D721Med (cell line): ENCODE measurements around the gene RPL22.
"Not testable (repeated sequence)": the region's sequence is repeated elsewhere in the genome, so short reads cannot be mapped to it uniquely, and the experiment has no call there.

ENCODE experiments used
- DNase-seq: peaks from one replicate; pipeline ENCODE4 v3.0.0; 2011; ENCODE audit warnings: low spot score; ENCODE audit not compliant: insufficient read length
- FAIRE-seq: peaks from 2 replicates; lab custom pipeline; 2011; peaks lifted over from hg19 to GRCh38; lab: Jason Lieb, UNC
- TF ChIP-seq, protein P1 (sequence below): IDR thresholded peaks from 2 replicates; pipeline ENCODE4 v1.5.1; 2012; ENCODE audit warnings: mild to moderate bottlenecking, control low read depth; ENCODE audit not compliant: insufficient read depth; ENCODE audit errors: missing control alignments

The RPL22 gene

DNA sequence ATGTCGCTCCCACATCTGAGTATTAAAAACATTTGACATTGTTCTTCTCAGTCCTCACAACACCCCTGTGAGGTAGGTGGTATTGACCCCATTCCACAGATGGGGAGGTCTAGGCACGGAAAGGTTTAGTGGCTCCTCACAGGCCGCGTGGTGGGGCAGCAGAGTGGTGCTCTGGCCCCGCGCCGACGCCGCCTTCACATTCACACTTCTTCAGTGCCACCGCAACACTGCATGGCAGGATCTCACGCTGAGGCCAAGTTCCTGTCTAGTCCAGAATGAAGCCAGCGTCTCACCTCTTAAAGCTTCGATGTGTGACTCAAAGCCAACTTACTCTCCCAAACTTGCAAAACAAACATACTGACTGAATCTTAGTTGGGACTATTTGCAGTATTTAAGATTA lies 24.2 kb upstream of the RPL22 start:
- FAIRE-seq (no peak), DNase-seq (no peak)
- TF ChIP-seq, protein P1, sequence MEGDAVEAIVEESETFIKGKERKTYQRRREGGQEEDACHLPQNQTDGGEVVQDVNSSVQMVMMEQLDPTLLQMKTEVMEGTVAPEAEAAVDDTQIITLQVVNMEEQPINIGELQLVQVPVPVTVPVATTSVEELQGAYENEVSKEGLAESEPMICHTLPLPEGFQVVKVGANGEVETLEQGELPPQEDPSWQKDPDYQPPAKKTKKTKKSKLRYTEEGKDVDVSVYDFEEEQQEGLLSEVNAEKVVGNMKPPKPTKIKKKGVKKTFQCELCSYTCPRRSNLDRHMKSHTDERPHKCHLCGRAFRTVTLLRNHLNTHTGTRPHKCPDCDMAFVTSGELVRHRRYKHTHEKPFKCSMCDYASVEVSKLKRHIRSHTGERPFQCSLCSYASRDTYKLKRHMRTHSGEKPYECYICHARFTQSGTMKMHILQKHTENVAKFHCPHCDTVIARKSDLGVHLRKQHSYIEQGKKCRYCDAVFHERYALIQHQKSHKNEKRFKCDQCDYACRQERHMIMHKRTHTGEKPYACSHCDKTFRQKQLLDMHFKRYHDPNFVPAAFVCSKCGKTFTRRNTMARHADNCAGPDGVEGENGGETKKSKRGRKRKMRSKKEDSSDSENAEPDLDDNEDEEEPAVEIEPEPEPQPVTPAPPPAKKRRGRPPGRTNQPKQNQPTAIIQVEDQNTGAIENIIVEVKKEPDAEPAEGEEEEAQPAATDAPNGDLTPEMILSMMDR, result no peak

DNA sequence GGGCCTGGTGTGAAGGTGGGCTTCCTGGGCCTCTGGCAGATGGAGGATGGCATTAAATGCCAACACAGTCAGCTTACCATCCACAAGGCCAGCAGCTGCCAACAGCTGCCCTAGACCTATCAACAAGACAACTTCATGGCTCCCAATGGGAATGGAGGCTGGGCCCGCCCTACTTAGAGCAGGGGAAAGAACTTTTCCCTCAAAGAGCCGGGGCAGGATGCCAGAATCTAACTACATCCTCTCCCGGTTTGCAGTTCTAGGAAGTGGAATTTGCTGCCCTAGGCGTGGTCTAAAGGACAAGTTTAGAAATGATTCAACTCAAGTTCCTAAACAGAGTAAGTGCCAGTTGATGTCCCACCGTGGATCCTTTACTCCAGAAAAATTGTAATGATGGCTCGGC lies 23.2 kb upstream of the RPL22 start:
- DNase-seq, result no peak
- TF ChIP-seq, protein P1, result no peak
- FAIRE-seq, result no peak

DNA sequence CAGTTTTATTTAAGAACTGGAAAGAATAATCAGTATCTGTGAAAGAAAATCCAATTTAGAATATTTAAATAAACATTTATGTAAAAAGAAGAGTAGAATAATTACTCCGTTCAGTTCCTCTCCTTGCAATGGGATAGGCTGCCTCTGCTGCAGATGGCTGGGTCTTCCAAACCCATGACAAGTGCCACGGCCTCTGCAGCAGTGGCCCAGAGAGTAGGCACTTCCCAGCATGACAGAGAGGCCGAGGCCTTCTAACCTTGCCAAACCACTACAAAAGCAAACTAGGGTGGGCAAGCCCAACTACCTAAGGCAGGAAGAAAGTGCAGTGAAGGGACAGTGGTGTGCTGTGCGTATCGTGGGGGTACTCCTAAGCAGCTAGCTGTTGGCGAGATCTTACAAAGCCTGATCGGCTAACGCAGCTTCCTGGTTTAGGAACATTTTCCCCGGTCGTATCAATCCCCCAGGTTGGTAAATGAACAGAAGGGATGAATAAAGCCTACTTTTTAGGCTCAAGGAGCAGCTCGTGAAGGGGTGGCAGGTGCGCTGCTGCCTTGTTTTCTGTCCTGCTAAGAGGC lies 21.9 kb upstream of the RPL22 start:
- TF ChIP-seq, protein P1, result no peak
- DNase-seq (no peak), FAIRE-seq (no peak)

DNA sequence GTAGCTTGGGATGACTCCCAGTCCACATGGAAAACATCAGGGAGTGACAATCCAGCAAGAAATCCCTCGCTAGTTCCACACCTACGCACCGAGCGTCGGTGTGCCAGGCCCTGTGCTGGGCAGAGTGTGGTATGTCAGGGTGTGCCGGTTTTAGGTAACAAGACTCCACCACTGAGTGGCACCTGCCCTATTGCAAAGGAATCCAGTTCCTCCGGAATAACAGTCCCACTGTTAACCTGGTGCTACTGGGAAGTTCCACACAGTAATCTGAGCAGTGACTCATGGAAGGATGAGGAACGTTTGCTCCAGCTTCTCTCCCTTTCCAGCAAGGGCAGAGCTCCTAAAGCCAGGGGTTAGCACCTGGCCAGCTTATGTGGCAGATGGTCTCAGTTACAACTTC lies 20.8 kb upstream of the RPL22 start:
- TF ChIP-seq, protein P1, result no peak
- no peak for DNase-seq
- no peak for FAIRE-seq

DNA sequence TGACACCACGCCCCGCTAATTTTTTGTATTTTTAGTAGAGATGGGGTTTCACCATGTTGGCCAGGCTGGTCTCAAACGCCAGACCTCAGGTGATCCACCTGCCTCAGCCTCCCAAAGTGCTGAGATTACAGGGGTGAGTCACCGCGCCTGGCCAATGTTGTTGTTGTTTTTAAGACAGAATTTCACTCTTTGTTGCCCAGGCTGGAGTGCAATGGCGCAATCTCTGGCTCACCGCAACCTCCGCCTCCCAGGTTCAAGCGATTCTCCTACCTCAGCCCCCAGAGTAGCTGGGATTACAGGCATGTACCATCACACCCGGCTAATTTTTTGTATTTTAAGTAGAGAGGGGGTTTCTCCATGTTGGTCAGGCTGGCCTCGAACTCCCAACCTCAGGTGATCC lies 20.2 kb upstream of the RPL22 start:
- not testable (repeated sequence) for DNase-seq, FAIRE-seq

DNA sequence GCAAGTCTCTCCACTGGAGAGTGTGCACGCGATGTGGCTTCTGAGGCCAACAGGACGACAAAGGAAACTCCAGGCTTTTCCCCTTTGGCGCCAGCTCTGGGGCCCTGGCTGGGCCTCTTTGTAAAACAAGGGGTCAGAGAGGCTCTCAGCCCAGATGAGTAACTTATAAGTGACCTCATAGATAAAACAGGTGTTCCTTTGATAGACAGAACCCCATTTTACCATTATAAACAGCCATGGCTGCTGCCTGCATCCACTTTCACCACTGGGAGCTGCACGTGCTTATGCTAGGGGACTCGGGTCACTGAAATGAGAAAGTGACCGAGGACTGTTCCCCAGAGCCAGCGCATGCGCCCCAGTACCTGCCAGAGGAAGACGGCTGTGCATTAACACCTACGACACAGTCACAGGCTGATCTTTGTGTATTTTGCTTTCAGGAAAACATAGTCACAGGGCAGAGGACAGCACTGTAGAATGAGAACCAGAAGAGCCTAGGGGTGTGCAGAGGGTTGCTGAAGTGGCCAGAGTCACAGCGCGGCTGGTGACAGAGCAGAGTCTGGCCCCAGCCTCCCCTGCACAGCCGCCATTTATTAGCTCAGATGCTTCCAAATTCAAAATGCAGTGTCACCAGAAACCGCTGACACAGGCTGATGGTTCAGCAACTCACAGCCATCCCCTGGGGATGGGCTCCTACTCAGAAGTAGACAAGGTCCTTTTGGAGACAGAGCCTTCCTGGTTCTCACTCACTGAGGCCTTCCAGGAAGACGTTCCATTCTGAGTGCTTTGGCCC lies 19.2 kb upstream of the RPL22 start:
- FAIRE-seq (no peak), DNase-seq (no peak)
- TF ChIP-seq, protein P1, result no peak

DNA sequence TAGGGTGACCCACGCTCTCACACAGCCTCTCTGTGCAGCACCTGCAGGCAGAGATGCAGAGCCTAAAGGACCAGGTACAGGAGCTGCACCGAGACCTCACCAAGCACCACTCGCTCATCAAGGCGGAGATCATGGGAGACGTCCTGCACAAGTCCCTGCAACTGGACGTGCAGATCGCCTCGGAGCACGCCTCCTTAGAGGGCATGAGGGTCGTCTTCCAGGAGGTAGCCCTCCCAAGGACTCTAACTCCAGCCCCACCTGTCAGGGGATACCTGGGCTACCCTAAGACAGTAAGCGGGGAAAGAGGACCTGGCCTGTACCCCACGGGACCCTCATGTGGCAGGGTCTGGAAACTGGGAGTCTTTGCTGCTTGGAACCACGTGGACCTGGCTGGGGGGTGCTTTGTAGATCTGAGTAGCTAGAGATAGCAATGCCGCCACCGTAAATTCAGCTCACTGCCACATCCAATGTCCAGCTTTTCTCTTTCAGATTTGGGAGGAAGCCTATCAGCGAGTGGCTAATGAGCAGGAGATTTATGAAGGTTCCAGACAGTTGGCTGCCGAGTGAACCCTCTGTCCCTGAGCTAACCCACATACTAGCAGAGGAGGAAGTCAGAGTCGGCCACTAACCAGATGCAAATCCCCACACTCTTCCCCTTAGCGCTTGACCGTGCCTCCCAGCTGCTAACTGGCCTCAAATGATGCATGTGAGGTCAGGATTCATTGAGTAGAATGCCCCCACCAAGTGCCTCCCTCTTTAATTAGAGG lies 13.0 kb upstream of the RPL22 start:
- TF ChIP-seq, protein P1, result no peak
- FAIRE-seq, result no peak

More for the DNA sequence above, 13.0 kb upstream of the RPL22 start:
- DNase-seq, result no peak
